Body of pancreas (tissue), 4 donors: ENCODE measurements around the gene PLAC8.
"Not testable (repeated sequence)": the region's sequence is repeated elsewhere in the genome, so short reads cannot be mapped to it uniquely, and the experiment has no call there.

Source experiments
- POLR2A ChIP-seq, 3 donors: fragments of 450-650 bp; IDR thresholded peaks; one replicate each; pipeline ENCODE4 v1.6.1; 2016; ENCODE audit warnings: antibody characterized with exemption in 3 of 3, mild to moderate bottlenecking in 2 of 3
- TF ChIP-seq, protein P1 (sequence below), 7 experiments: fragments of 450-650 bp in 4 of 7; fragments of 200-600 bp in 3 of 7; sonication (generic) in 3 of 7; IDR thresholded peaks; one replicate each; pipeline ENCODE4 v1.5.1; 2016 to 2019; ENCODE audit warnings: antibody characterized with exemption in 7 of 7

- TF ChIP-seq, protein P1, sequence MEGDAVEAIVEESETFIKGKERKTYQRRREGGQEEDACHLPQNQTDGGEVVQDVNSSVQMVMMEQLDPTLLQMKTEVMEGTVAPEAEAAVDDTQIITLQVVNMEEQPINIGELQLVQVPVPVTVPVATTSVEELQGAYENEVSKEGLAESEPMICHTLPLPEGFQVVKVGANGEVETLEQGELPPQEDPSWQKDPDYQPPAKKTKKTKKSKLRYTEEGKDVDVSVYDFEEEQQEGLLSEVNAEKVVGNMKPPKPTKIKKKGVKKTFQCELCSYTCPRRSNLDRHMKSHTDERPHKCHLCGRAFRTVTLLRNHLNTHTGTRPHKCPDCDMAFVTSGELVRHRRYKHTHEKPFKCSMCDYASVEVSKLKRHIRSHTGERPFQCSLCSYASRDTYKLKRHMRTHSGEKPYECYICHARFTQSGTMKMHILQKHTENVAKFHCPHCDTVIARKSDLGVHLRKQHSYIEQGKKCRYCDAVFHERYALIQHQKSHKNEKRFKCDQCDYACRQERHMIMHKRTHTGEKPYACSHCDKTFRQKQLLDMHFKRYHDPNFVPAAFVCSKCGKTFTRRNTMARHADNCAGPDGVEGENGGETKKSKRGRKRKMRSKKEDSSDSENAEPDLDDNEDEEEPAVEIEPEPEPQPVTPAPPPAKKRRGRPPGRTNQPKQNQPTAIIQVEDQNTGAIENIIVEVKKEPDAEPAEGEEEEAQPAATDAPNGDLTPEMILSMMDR (IDR thresholded peaks at IDR 0.05): not testable (repeated sequence)
- TF ChIP-seq POLR2A (IDR thresholded peaks at IDR 0.05): not testable (repeated sequence)
Measured at GRCh38 chr4:83111751-83112141, 2.8 kb downstream of the PLAC8 start.
